Peyer's patch (tissue), 4 donors: ENCODE measurements around the gene ARRB2.

Experiments used
- CTCF ChIP-seq, 6 experiments: fragments of 450-650 bp in 4 of 6; fragments of 200-600 bp in 2 of 6; sonication (generic) in 1 of 6; IDR thresholded peaks; one replicate each; pipeline ENCODE4 v1.5.1; 2017 to 2019; ENCODE audit warnings: antibody characterized with exemption in 6 of 6, mild to moderate bottlenecking in 3 of 6, moderate library complexity in 1 of 6
- POLR2A ChIP-seq, 2 donors: fragments of 450-650 bp; IDR thresholded peaks; one replicate each; pipeline ENCODE4 v1.5.1; 2017; ENCODE audit warnings: antibody characterized with exemption in 2 of 2, mild to moderate bottlenecking in 2 of 2, moderate library complexity in 2 of 2

DNA sequence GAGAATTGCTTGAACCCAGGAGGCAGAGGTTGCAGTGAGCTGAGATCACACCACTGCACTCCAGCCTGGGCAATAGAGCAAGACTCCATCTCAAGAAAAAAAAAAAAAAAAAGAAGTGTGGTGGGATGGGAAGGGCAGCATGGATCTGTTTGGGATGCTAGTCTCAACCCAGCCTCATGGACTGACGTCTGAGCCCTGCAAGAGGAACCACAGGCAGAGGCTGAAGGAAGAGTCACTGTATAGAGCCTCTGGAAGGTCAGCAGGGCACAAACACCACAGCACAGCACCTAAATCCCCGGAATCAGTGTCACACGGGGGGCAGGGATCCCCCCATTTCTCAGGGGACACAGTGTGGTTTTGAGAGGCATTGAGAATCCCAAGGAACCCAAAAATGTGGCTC lies 40.2 kb downstream of the ARRB2 start:
- TF ChIP-seq CTCF (IDR thresholded peaks at IDR 0.05), result no peak
- no peak for TF ChIP-seq POLR2A (IDR thresholded peaks at IDR 0.05)
